Activated CD8-positive, alpha-beta T cell treated with anti-CD3 and anti-CD28 coated beads, Interleukin-2, amount 10 ng/mL, durations not matched to agents 7 days and 5 days (primary cell): ENCODE measurements around the gene DHX15. TPM values are rescaled to one million over a fixed set of nuclear protein-coding genes. Genes with fewer than 3 reads are reported as not detected.

Source experiments
- ATAC-seq: fragments of 150-1000 bp; cut with Tn5 transposase; one replicate; pipeline ENCODE4 v1.10.0; 2021; ENCODE audit warnings: moderate library complexity
- CTCF ChIA-PET: fragments of 350-600 bp; sonication (Branson Sonifier 250); formaldehyde crosslinking; loops from one replicate; lab custom pipeline; 2021; ENCODE audit warnings: antibody characterized with exemption; lab: Charles Lee
- POLR2A ChIA-PET: fragments of 350-600 bp; sonication (Branson Sonifier 250); formaldehyde crosslinking; loops from one replicate; lab custom pipeline; 2021; ENCODE audit warnings: antibody characterized with exemption; lab: Charles Lee
- DNase-seq: peaks from one replicate; pipeline ENCODE4 v3.0.0-alpha.2; 2020
- H3K27ac Mint-ChIP-seq: one replicate; pipeline ENCODE4 v1.8.0; 2021; ENCODE audit warnings: mild to moderate bottlenecking, mixed read lengths
- H3K27me3 Mint-ChIP-seq: one replicate; pipeline ENCODE4 v1.8.0; 2021; ENCODE audit warnings: low read depth, mixed read lengths
- H3K36me3 Mint-ChIP-seq: one replicate; pipeline ENCODE4 v1.8.0; 2021; ENCODE audit warnings: low read depth, mixed read lengths
- H3K4me1 Mint-ChIP-seq: one replicate; pipeline ENCODE4 v1.8.0; 2021; ENCODE audit warnings: low read depth, mixed read lengths
- H3K4me3 Mint-ChIP-seq: one replicate; pipeline ENCODE4 v1.8.0; 2021; ENCODE audit warnings: mild to moderate bottlenecking, mixed read lengths
- H3K9me3 Mint-ChIP-seq: one replicate; pipeline ENCODE4 v1.8.0; 2022; ENCODE audit warnings: mixed read lengths; ENCODE audit not compliant: insufficient read depth
- total RNA-seq, 2 experiments: library from RNA; stranded (reverse); gene quantifications; one replicate each; pipeline ENCODE4 v1.2.3, GENCODE V29; 2021

The DHX15 gene
- total RNA-seq, 2 experiments from 2014 or later = 193 to 198 TPM

DNA sequence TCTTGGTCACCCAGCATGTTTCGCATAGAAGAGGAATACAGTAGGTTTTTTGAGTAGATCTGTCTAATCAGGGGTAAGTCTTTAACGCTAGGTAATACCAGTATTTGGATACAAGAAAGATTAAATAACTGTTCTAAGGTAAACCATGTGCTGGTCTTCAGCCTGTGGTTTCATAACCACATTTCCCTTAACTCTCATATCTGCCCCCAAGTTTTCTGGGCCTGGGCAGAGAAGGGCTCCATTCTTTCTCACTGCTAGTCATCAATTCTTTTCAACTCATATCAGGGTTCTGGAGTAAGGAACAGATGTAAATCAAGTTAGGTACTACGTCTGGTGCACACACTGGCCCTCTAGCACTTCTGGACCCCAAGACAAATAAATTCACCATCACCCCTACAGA, 49.0 kb downstream of the DHX15 start:
- Mint-ChIP-seq H3K27me3 (no peaks in the 10 kb centered on the region), H3K36me3 (peaks cover 66% of the 10 kb centered on the region), H3K4me3 (no peak overlapping the region), H3K4me1 (peaks cover 29% of the 10 kb centered on the region), H3K9me3 (no peaks in the 10 kb centered on the region), H3K27ac (no peak overlapping the region)
- POLR2A ChIA-PET = interaction anchor here (1.3 kb wide), 1 partner anchor 49 kb away, joined by 3 read pairs; the partner anchor contains the start of gene DHX15
- CTCF ChIA-PET = no interaction called here
- DNase-seq = no peak
- no peak for ATAC-seq

DNA sequence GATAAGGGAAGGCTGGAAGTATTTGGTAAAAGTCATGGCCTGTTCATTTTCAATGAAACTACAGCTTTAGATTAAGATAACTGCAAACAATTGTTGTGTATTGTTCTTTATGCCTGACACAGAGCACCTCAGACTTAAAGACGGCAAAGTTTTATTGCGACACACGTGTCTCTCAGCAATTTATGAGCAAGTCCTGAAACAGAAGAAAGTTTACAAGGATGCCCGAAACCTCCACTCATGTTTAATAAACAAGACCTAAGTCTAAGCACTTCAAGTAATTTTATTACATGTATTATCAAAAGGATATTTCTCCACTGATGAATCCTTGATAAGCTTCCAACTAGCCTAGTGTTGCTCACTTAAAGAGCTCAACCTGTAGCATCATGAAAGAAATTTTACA, 51.0 kb downstream of the DHX15 start:
- ChIA-PET POLR2A (no interaction called here), CTCF (interaction anchor here (1.3 kb wide), 1 partner anchor 11 kb away, joined by 3 read pairs; no protein-coding TSS in a partner anchor)
- Mint-ChIP-seq H3K9me3 (no peaks in the 10 kb centered on the region), H3K4me3 (no peak overlapping the region), H3K27ac (no peak overlapping the region), H3K27me3 (no peaks in the 10 kb centered on the region), H3K4me1 (peaks cover 17% of the 10 kb centered on the region), H3K36me3 (peaks cover 63% of the 10 kb centered on the region)
- DNase-seq (no peak), ATAC-seq (no peak)

DNA sequence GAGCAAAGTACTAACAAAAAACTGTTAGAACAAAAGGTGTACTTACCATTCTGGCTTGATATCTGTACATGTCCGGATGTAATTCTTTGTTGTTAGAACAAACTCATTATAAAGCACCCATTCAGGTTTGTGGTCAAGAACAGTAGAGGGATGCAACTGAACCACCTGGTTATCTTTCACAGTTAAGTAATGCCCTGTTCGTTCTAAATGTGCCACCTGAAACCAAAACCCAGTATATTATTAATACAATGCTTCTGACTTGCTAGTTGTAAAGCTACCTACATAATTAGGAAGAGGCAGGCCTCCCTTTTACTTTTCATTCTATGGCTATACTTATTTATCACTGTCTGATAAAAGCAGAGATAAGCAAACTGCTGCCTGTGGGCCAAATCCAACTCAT, 54.8 kb downstream of the DHX15 start:
- Mint-ChIP-seq H3K27ac (no peak overlapping the region), H3K9me3 (no peaks in the 10 kb centered on the region), H3K27me3 (no peaks in the 10 kb centered on the region), H3K4me1 (no peaks in the 10 kb centered on the region), H3K36me3 (peaks cover 68% of the 10 kb centered on the region), H3K4me3 (no peak overlapping the region)
- POLR2A ChIA-PET = no interaction called here
- CTCF ChIA-PET = no interaction called here
- ATAC-seq (no peak), DNase-seq (no peak)

DNA sequence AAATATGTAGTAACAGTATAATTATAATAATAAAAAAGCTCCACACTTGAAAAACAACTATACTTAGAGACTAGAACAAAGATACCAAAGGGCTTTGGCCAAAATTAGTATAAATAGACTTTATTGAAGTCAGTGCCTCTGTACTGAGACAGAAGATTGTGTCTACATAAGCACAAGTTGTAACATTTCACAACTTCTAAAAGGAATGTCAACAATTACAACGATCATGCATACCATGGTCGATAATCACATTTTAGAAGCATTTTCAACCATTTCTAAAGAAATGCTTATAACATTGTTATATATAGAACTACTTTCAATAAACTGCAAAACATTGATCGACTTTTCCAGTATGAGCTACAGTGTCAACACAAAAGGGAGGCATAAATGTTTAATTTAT, 57.0 kb downstream of the DHX15 start:
- ATAC-seq (no peak), DNase-seq (no peak)
- no peak overlapping the region for H3K4me3 Mint-ChIP-seq
- no peaks in the 10 kb centered on the region for H3K9me3 Mint-ChIP-seq
- ChIA-PET POLR2A (no interaction called here), CTCF (interaction anchor here (0.6 to 1.6 kb wide), 2 partner anchors 24 to 52 kb away, joined by 3 to 6 read pairs; no protein-coding TSS in a partner anchor)
- H3K4me1 Mint-ChIP-seq = no peaks in the 10 kb centered on the region
- peaks cover 69% of the 10 kb centered on the region for H3K36me3 Mint-ChIP-seq
- H3K27me3 Mint-ChIP-seq = no peaks in the 10 kb centered on the region
- H3K27ac Mint-ChIP-seq = no peak overlapping the region

DNA sequence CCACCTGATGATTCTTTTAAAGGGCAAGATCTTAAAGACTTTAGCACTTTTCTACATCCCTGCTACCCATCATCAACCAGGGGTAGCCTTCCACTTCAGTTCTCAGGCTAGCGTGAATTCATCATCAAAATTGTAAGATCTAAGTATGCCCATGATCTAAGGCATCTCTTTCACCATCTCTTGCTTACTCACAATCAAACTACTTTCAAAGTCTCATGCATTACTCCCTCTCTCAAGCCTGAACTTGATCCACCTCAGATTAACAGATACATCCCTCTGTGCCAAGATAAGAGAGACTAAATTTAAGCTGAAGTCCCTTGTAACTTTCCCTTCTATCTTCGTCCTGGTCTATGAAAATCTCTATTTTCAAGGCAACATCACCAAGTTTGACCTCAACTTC, 62.8 kb downstream of the DHX15 start:
- DNase-seq (no peak), ATAC-seq (no peak)
- H3K27me3 Mint-ChIP-seq = no peaks in the 10 kb centered on the region
- peak overlapping the region; percentile 1 for H3K27ac Mint-ChIP-seq
- CTCF ChIA-PET = interaction anchor here (1.0 kb wide), 1 partner anchor 30 kb away, joined by 3 read pairs; no protein-coding TSS in a partner anchor
- peaks cover 61% of the 10 kb centered on the region for H3K36me3 Mint-ChIP-seq
- H3K9me3 Mint-ChIP-seq = no peaks in the 10 kb centered on the region
- POLR2A ChIA-PET = no interaction called here
- H3K4me3 Mint-ChIP-seq = no peak overlapping the region
- H3K4me1 Mint-ChIP-seq = peaks cover 9% of the 10 kb centered on the region

DNA sequence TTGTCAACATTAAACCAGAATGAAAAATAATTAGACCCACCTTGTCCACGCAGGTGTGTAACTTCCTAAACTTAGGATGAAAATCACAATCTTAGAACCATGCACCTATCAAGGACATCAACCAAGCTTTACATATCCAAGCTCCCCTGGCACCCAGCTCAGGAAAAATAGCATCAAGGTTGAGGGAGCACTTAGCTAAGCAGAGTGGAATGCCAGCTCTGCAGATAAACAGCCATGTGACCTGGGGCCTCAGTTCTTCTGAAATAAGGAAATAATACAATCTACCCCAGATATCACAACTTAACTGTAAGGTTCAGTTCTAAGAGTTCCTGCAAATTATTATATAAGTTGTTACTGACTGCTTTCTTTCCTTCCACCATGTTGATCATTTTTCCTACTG, 64.7 kb downstream of the DHX15 start:
- DNase-seq (no peak), ATAC-seq (no peak)
- Mint-ChIP-seq H3K27ac (no peak overlapping the region), H3K4me1 (peaks cover 9% of the 10 kb centered on the region), H3K27me3 (no peaks in the 10 kb centered on the region), H3K4me3 (no peak overlapping the region), H3K36me3 (peaks cover 57% of the 10 kb centered on the region), H3K9me3 (no peaks in the 10 kb centered on the region)
- ChIA-PET POLR2A (interaction anchor here (0.6 kb wide), 1 partner anchor 637 kb away, joined by 4 read pairs; no protein-coding TSS in a partner anchor), CTCF (interaction anchor here (1.6 kb wide), 1 partner anchor 20 kb away, joined by 3 read pairs; no protein-coding TSS in a partner anchor)

DNA sequence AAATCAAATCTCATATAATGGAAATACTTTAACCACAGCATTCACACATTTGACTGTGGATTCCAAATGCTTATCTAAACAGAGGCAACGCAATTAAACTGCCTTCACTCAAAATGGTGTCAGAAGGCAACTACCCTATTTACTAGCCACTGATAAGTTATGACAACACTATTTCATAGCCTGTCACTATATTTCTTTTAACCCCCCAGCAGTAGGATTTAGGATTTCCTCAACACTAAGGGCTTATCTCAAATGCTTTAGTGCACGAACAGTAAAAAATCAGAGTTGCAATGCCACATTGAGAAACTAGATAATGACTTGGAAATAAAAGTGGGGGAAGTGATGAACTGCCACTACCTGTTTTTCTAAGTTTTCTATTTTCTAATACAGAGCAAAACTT, 66.7 kb downstream of the DHX15 start:
- no peaks in the 10 kb centered on the region for H3K9me3 Mint-ChIP-seq
- peaks cover 9% of the 10 kb centered on the region for H3K4me1 Mint-ChIP-seq
- POLR2A ChIA-PET = no interaction called here
- H3K4me3 Mint-ChIP-seq = no peak overlapping the region
- no peak for DNase-seq
- no peak overlapping the region for H3K27ac Mint-ChIP-seq
- no peak for ATAC-seq
- H3K27me3 Mint-ChIP-seq = no peaks in the 10 kb centered on the region
- peaks cover 50% of the 10 kb centered on the region for H3K36me3 Mint-ChIP-seq
- CTCF ChIA-PET = no interaction called here

DNA sequence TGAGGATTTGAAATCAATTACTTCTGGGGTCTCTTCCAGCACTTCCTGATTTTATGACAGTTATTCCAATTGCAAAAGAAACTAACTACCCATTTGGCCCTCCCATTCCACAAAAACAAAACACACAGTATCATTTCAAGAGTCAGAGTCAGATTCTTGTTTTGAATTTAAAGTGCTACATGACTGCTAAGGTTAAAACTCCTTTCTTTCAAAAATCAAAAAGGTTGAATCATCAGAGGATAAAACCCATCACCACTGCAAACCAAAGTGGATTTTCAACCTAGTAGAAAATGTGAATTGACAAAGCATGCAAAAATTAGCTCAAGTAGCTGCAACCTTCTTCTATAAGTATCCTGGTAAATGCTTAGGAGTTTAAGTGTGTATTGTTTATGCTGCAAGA, 67.4 kb downstream of the DHX15 start:
- Mint-ChIP-seq H3K9me3 (no peaks in the 10 kb centered on the region), H3K27ac (no peak overlapping the region), H3K36me3 (peaks cover 45% of the 10 kb centered on the region), H3K27me3 (no peaks in the 10 kb centered on the region), H3K4me1 (peaks cover 8% of the 10 kb centered on the region), H3K4me3 (no peak overlapping the region)
- ChIA-PET CTCF (no interaction called here), POLR2A (no interaction called here)
- DNase-seq = no peak
- ATAC-seq = no peak

DNA sequence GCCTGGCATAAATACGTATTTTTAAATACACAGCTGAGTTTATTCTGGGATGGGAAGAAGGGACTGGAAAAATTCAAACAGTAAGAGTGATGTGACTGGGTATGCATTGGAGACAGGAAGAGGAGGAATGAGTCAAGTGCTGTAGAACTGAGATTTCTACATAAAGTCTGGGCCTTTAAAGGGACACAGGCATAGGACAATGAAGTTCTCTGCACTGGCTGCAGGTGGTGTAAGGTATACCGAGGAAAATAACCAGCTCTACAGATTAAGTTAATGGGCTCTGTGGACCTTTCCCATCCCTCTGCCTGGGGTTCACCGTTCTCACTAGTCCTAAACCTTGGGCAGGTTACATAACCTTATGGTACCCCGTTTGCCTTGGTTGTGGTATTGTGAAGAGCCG, 68.7 kb downstream of the DHX15 start:
- Mint-ChIP-seq H3K27ac (no peak overlapping the region), H3K36me3 (peaks cover 36% of the 10 kb centered on the region), H3K4me3 (no peak overlapping the region), H3K27me3 (no peaks in the 10 kb centered on the region), H3K9me3 (no peaks in the 10 kb centered on the region), H3K4me1 (no peaks in the 10 kb centered on the region)
- ChIA-PET CTCF (interaction anchor here (2.4 kb wide), 1 partner anchor 35 kb away, joined by 9 read pairs; no protein-coding TSS in a partner anchor), POLR2A (no interaction called here)
- no peak for DNase-seq
- no peak for ATAC-seq

DNA sequence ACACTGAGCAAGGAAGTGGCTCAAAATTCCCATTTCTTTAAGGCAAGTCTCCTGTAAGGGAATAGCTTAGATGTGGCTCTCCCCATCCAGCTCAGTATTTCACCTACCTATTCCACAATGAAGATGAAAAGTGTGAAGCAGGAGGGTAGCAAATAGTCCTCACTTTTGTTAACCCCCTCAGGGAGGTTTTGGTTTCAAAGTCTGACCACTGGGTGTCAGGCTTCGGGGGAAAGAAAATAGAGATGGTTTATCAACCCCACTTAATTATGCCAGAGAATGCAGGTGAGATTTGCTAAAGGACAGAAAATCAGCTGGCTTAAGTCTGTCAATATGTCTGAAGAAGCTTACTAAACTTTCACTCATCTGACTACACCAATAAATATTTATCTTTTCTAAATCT, 69.5 kb downstream of the DHX15 start:
- H3K27ac Mint-ChIP-seq = no peak overlapping the region
- no peaks in the 10 kb centered on the region for H3K9me3 Mint-ChIP-seq
- H3K36me3 Mint-ChIP-seq = peaks cover 32% of the 10 kb centered on the region
- ChIA-PET POLR2A (no interaction called here), CTCF (interaction anchor here (0.8 to 2.4 kb wide), 7 partner anchors 9 to 53 kb away, joined by 3 to 9 read pairs (median 4); no protein-coding TSS in a partner anchor)
- H3K4me3 Mint-ChIP-seq = no peak overlapping the region
- ATAC-seq = no peak
- H3K4me1 Mint-ChIP-seq = no peaks in the 10 kb centered on the region
- DNase-seq = no peak
- H3K27me3 Mint-ChIP-seq = no peaks in the 10 kb centered on the region

DNA sequence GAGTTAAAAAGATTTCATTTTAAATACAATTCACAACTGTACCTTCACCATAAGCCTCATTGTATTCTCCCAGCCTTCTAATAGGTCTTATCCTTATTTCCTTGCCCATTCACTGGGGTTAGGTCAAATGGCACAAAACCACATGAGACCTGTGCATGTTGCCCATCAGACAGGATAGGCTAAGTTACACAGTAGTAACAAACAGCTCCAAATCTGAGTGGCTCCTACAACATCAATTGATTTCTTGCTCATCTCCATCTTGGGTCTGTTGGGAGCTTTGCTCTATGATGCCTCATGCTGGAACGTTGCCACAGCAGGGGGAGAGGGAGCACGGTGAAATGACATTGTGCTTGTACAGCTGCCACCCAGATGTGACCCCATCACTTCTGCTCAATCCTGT, 70.6 kb downstream of the DHX15 start:
- ATAC-seq (no peak), DNase-seq (no peak)
- Mint-ChIP-seq H3K36me3 (peaks cover 28% of the 10 kb centered on the region), H3K4me3 (no peak overlapping the region), H3K4me1 (no peaks in the 10 kb centered on the region), H3K27ac (no peak overlapping the region), H3K9me3 (no peaks in the 10 kb centered on the region), H3K27me3 (no peaks in the 10 kb centered on the region)
- ChIA-PET CTCF (interaction anchor here (0.9 to 2.4 kb wide), 6 partner anchors 25 to 55 kb away, joined by 3 to 9 read pairs (median 6); no protein-coding TSS in a partner anchor), POLR2A (no interaction called here)

DNA sequence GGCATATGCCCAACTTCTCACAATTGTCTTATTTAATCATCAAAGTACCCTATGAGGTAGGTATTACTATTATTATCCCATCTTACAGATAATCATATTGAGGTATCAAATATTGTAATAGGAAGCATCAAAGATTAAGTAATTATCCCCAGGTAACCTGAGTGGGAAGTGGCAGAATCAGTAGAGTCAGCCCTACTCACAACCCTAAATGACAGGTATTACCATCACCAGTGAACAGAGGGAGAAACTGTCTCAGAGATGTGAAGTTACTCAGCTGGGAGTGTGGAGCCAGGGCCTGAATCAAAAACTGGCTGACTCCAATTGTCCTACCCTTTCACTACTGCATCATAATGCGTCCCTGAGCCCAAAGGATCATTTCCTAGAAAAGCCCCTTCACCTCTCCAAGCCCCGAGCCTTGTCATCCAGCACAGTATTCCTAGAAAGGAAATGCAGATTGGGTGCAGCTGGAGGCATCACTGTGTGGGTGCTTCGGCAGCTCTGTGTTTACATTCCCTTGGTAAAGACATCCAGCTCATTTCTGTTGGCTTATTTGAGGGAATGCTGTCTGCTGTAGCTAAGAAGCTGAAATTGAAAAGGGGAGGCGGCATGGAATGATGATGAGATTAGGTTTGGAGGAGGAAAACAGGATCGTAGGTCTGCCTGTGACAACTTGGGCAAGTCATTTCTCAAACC, 72.8 kb downstream of the DHX15 start:
- Mint-ChIP-seq H3K4me1 (no peaks in the 10 kb centered on the region), H3K27me3 (no peaks in the 10 kb centered on the region), H3K9me3 (no peaks in the 10 kb centered on the region), H3K4me3 (no peak overlapping the region), H3K36me3 (peaks cover 18% of the 10 kb centered on the region), H3K27ac (no peak overlapping the region)
- ATAC-seq (no peak), DNase-seq (no peak)
- CTCF ChIA-PET = no interaction called here
- POLR2A ChIA-PET = interaction anchor here (0.8 kb wide), 1 partner anchor 28 kb away, joined by 3 read pairs; no protein-coding TSS in a partner anchor
